Liver (tissue), 9 donors: ENCODE results near the gene PDGFC. TPM values are rescaled to one million over a fixed set of nuclear protein-coding genes. Genes with fewer than 3 reads are reported as not detected.

Experiments
- DNase-seq: peaks from one replicate; pipeline ENCODE4 v3.0.0-alpha.2; 2017; ENCODE audit warnings: low spot score
- H3K27ac ChIP-seq, 2 donors: one replicate each; pipeline ENCODE4 v1.7.0; 2013; ENCODE audit warnings: inconsistent platforms in 2 of 2, low read length in 2 of 2, control low read depth in 1 of 2, low read depth in 1 of 2, mild to moderate bottlenecking in 1 of 2
- H3K27me3 ChIP-seq, 4 donors: one replicate each; pipeline versions ENCODE4 v1.6.1 to v1.7.0; 2013; ENCODE audit warnings: low read length in 3 of 4, inconsistent platforms in 1 of 4, mild to moderate bottlenecking in 1 of 4, moderate library complexity in 1 of 4; ENCODE audit not compliant: control insufficient read depth in 4 of 4, insufficient read depth in 4 of 4
- H3K36me3 ChIP-seq, 4 donors: one replicate each; pipeline versions ENCODE4 v1.6.1 to v1.7.0; 2013; ENCODE audit warnings: low read length in 3 of 4, mild to moderate bottlenecking in 3 of 4, low read depth in 1 of 4, moderate library complexity in 1 of 4; ENCODE audit not compliant: control insufficient read depth in 4 of 4, insufficient read depth in 3 of 4
- H3K4me1 ChIP-seq, 4 donors: one replicate each; pipeline versions ENCODE4 v1.6.1 to v1.7.0; 2013; ENCODE audit warnings: low read length in 3 of 4, mild to moderate bottlenecking in 3 of 4, moderate library complexity in 1 of 4; ENCODE audit not compliant: control insufficient read depth in 4 of 4, insufficient read depth in 4 of 4
- H3K4me3 ChIP-seq, 3 donors: one replicate each; pipeline versions ENCODE4 v1.6.1 to v1.7.0; 2013; ENCODE audit warnings: low read length in 3 of 3, control low read depth in 1 of 3, low read depth in 1 of 3, mild to moderate bottlenecking in 1 of 3
- H3K9ac ChIP-seq, 2 donors: one replicate each; pipeline ENCODE4 v1.7.0; 2013; ENCODE audit warnings: low read length in 2 of 2, mild to moderate bottlenecking in 2 of 2, moderate library complexity in 2 of 2, control low read depth in 1 of 2, low read depth in 1 of 2
- H3K9me3 ChIP-seq, 4 donors: one replicate each; pipeline versions ENCODE4 v1.6.1 to v1.7.0; 2013; ENCODE audit warnings: low read length in 3 of 4; ENCODE audit not compliant: control insufficient read depth in 4 of 4
- EGR1 ChIP-seq, 2 donors: IDR thresholded peaks; 2 replicates each; pipeline ENCODE4 v1.6.1; 2016 to 2018; ENCODE audit warnings: antibody characterized with exemption in 2 of 2, low read depth in 2 of 2
- FOXA1 ChIP-seq: IDR thresholded peaks from 2 replicates; pipeline ENCODE4 v1.6.1; 2016; ENCODE audit warnings: antibody characterized with exemption
- FOXA2 ChIP-seq: IDR thresholded peaks from 2 replicates; pipeline ENCODE4 v1.6.1; 2016; ENCODE audit warnings: antibody characterized with exemption
- GABPA ChIP-seq, 2 donors: IDR thresholded peaks in 1 of 2; conservative IDR thresholded peaks in 1 of 2; 2 replicates each; pipeline ENCODE4 v1.6.1; 2016; ENCODE audit warnings: antibody characterized with exemption in 2 of 2, mild to moderate bottlenecking in 1 of 2, moderate library complexity in 1 of 2
- HNF4G ChIP-seq: IDR thresholded peaks from 2 replicates; pipeline ENCODE4 v1.6.1; 2016; ENCODE audit warnings: antibody characterized with exemption
- NR2F2 ChIP-seq: IDR thresholded peaks from 2 replicates; pipeline ENCODE4 v1.6.1; 2016; ENCODE audit warnings: antibody characterized with exemption
- RAD21 ChIP-seq, 2 donors: IDR thresholded peaks; 2 replicates each; pipeline ENCODE4 v1.6.1; 2016; ENCODE audit warnings: antibody characterized with exemption in 2 of 2, mild to moderate bottlenecking in 2 of 2
- RXRA ChIP-seq, 2 donors: IDR thresholded peaks; 2 replicates each; pipeline ENCODE4 v1.6.1; 2017 to 2018; ENCODE audit warnings: antibody characterized with exemption in 2 of 2, mild to moderate bottlenecking in 1 of 2
- SP1 ChIP-seq: IDR thresholded peaks from 2 replicates; pipeline ENCODE4 v1.6.1; 2018; ENCODE audit warnings: antibody characterized with exemption, mild to moderate bottlenecking
- YY1 ChIP-seq: IDR thresholded peaks from 2 replicates; pipeline ENCODE4 v1.6.1; 2016; ENCODE audit warnings: antibody characterized with exemption, mild to moderate bottlenecking
- WGBS: extraction: QIAGEN DNeasy Blood & Tissue Kit; methylation state at CpG from one replicate; pipeline ENCODE4 v1.1.7; 2013; 5-methylcytosine and 5-hydroxymethylcytosine counted together
- polyA plus RNA-seq, 2 donors: library from polyadenylated mRNA; stranded (reverse) in 1 of 2; unstranded in 1 of 2; fragments of 200-250 nt in 1 of 2; fragments of >200 nt in 1 of 2; fragmentation: Nextera tagmentation in 1 of 2; extraction: Ambion mirVana in 1 of 2; gene quantifications; one replicate each; pipeline versions ENCODE4 v1.2.1 to v1.2.3, GENCODE V29; 2013 to 2015
- total RNA-seq, 2 donors: library from RNA; depleted of rRNA; stranded (reverse); fragments of >200 nt; gene quantifications; one replicate each; pipeline ENCODE4 v1.2.3, GENCODE V29; 2014
- TF ChIP-seq, protein P1 (sequence below): IDR thresholded peaks from 2 replicates; pipeline ENCODE4 v1.6.1; 2016; ENCODE audit warnings: antibody characterized with exemption
- TF ChIP-seq, protein P2 (sequence below): IDR thresholded peaks from 2 replicates; pipeline ENCODE4 v1.6.1; 2016; ENCODE audit warnings: antibody characterized with exemption
- TF ChIP-seq, protein P3 (sequence below): IDR thresholded peaks from 2 replicates; pipeline ENCODE4 v1.6.1; 2016; ENCODE audit warnings: antibody characterized with exemption, mild to moderate bottlenecking
- TF ChIP-seq, protein P4 (sequence below): fragments of 150-350 bp; IDR thresholded peaks from 2 replicates; pipeline ENCODE4 v1.5.1; 2017; ENCODE audit warnings: improper control_type of control experiment, low read depth, low read length; ENCODE audit not compliant: missing input control
- donor health status: healthy.
- donor health status: healthy.
- donor health status: healthy.
- donor health status: healthy.
- donor health status: healthy.

PDGFC gene
- total and polyA plus RNA-seq, 4 donors: 5.8 to 25.7 (median 9.7) TPM

DNA sequence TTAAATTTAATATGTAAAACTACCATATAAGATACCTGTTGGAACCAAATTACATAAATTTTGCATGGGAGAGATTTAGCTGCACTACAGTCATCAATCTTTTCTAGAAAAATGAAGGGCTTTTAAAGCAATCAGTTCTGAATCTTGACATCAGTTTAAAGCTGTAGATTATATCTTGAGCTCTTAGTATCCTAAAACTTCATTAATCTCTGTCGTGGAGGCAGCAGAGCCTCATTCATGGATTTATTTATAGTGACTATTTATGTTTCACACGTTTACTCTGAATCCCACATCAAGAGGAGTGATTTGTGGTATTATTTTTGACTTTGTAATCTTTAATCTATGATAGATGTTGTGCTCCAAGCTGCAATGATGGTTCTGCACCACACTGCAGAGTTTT is 175.9 kb downstream of the PDGFC start:
- TF ChIP-seq, protein P1, sequence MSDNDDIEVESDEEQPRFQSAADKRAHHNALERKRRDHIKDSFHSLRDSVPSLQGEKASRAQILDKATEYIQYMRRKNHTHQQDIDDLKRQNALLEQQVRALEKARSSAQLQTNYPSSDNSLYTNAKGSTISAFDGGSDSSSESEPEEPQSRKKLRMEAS: no peak
- no peak for TF ChIP-seq RXRA (IDR thresholded peaks at IDR 0.05)
- no peak overlapping the region for H3K4me3 ChIP-seq
- H3K27ac ChIP-seq: no peak overlapping the region
- 84% methylated on average over 2 of the region's 2 CpGs for WGBS
- H3K4me1 ChIP-seq: no peaks in the 10 kb centered on the region
- no peak for DNase-seq
- H3K9me3 ChIP-seq: no peaks in the 10 kb centered on the region
- no peaks in the 10 kb centered on the region for H3K27me3 ChIP-seq
- H3K9ac ChIP-seq: no peak overlapping the region
- H3K36me3 ChIP-seq: no peaks in the 10 kb centered on the region

DNA sequence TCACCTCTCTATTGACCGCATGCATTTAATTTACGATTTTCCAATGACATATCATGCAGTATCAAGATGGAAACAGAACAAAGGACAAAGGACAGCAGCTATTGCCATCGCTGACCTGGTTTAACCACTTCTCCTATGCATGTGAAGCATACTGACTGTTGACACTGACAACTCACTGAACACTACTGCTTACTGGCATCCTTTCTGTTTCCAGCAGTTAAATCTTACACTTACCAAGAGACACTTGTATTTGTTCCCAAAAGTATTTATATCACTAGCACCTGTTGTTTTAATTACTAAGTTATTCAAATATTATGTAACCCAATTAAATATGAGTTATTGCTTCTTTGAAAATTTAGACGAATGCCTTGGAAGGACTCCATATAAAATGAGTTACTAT is 176.7 kb downstream of the PDGFC start:
- Histone ChIP-seq H3K4me1 (no peaks in the 10 kb centered on the region), H3K9ac (no peak overlapping the region), H3K4me3 (no peak overlapping the region), H3K27me3 (no peaks in the 10 kb centered on the region), H3K27ac (no peak overlapping the region), H3K36me3 (no peaks in the 10 kb centered on the region), H3K9me3 (no peaks in the 10 kb centered on the region)
- 80% methylated on average over 4 of the region's 4 CpGs for WGBS
- TF ChIP-seq NR2F2: no peak
- no peak for TF ChIP-seq YY1
- TF ChIP-seq SP1: no peak
- TF ChIP-seq, protein P2, sequence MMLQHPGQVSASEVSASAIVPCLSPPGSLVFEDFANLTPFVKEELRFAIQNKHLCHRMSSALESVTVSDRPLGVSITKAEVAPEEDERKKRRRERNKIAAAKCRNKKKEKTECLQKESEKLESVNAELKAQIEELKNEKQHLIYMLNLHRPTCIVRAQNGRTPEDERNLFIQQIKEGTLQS: no peak
- TF ChIP-seq EGR1 (IDR thresholded peaks at IDR 0.05; ENCODE audit: low read depth in 2 of 2): no peak
- DNase-seq: no peak

DNA sequence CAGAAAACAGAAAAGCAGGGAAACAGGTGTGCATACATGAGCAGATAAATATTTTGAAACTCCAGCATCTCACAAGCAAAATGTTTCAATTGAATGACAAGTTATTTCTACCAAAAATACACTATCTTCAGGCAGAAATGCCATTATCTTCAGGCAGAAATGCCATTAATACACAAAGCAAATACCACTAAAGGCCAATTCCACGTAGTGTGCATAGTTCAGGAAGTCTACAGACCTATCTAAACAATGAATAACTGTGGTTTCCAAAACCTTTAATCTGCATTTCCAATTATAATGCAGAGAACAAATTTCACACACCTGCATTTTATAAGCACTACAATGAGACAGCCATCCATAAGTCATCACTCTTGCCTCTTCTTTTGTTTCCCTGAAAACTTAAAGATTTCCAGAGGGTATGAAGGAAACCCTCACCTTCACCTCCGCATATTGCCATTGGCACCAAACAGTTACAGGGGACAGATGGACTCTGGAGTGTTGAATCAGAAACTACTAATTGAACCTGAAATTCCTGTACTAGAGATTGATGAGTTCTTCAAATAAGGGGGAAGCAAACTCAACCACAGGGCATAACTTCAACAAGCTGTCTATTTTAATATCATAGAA is 179.0 kb downstream of the PDGFC start:
- H3K27me3 ChIP-seq: no peaks in the 10 kb centered on the region
- no peak for TF ChIP-seq HNF4G
- TF ChIP-seq, protein P3, sequence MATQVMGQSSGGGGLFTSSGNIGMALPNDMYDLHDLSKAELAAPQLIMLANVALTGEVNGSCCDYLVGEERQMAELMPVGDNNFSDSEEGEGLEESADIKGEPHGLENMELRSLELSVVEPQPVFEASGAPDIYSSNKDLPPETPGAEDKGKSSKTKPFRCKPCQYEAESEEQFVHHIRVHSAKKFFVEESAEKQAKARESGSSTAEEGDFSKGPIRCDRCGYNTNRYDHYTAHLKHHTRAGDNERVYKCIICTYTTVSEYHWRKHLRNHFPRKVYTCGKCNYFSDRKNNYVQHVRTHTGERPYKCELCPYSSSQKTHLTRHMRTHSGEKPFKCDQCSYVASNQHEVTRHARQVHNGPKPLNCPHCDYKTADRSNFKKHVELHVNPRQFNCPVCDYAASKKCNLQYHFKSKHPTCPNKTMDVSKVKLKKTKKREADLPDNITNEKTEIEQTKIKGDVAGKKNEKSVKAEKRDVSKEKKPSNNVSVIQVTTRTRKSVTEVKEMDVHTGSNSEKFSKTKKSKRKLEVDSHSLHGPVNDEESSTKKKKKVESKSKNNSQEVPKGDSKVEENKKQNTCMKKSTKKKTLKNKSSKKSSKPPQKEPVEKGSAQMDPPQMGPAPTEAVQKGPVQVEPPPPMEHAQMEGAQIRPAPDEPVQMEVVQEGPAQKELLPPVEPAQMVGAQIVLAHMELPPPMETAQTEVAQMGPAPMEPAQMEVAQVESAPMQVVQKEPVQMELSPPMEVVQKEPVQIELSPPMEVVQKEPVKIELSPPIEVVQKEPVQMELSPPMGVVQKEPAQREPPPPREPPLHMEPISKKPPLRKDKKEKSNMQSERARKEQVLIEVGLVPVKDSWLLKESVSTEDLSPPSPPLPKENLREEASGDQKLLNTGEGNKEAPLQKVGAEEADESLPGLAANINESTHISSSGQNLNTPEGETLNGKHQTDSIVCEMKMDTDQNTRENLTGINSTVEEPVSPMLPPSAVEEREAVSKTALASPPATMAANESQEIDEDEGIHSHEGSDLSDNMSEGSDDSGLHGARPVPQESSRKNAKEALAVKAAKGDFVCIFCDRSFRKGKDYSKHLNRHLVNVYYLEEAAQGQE: no peak
- TF ChIP-seq EGR1 (IDR thresholded peaks at IDR 0.05; ENCODE audit: low read depth in 2 of 2): no peak
- no peaks in the 10 kb centered on the region for H3K36me3 ChIP-seq
- H3K4me1 ChIP-seq: no peaks in the 10 kb centered on the region
- no peak for DNase-seq
- WGBS: 72% methylated on average over 2 of the region's 2 CpGs
- no peak overlapping the region for H3K9ac ChIP-seq
- no peaks in the 10 kb centered on the region for H3K9me3 ChIP-seq
- no peak overlapping the region for H3K27ac ChIP-seq
- H3K4me3 ChIP-seq: no peak overlapping the region

DNA sequence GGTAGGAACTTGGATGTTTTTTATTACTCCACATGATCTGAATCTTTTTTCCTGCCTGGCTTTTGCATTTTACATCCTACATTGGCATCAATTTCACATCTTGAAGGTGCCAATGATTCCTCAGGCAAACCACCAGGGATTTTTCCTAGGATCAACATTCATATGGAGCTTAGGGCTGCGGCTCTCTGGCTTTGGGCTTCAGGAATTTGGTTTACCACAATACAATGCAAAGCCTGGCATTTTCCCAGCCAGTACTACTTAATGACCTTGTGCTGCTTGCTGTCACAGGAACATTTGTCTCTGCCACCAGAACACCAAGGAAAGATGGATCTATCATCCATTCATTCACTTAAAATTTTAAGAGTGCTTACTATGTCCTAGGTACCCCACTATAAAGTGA is 180.7 kb downstream of the PDGFC start:
- H3K27ac ChIP-seq: no peak overlapping the region
- 84% methylated on average over 1 of the region's 1 CpG for WGBS
- TF ChIP-seq, protein P3: no peak
- TF ChIP-seq FOXA1 (no peak), HNF4G (no peak), RAD21 (IDR thresholded peaks at IDR 0.05) (no peak), RXRA (IDR thresholded peaks at IDR 0.05) (no peak), SP1 (no peak), YY1 (no peak), FOXA2 (no peak), GABPA (IDR thresholded peaks at IDR 0.05 in 1 of 2, conservative IDR thresholded peaks at IDR 0.05 in 1 of 2) (no peak)
- TF ChIP-seq, protein P4, sequence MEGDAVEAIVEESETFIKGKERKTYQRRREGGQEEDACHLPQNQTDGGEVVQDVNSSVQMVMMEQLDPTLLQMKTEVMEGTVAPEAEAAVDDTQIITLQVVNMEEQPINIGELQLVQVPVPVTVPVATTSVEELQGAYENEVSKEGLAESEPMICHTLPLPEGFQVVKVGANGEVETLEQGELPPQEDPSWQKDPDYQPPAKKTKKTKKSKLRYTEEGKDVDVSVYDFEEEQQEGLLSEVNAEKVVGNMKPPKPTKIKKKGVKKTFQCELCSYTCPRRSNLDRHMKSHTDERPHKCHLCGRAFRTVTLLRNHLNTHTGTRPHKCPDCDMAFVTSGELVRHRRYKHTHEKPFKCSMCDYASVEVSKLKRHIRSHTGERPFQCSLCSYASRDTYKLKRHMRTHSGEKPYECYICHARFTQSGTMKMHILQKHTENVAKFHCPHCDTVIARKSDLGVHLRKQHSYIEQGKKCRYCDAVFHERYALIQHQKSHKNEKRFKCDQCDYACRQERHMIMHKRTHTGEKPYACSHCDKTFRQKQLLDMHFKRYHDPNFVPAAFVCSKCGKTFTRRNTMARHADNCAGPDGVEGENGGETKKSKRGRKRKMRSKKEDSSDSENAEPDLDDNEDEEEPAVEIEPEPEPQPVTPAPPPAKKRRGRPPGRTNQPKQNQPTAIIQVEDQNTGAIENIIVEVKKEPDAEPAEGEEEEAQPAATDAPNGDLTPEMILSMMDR: no peak

More for the DNA sequence above, 180.7 kb downstream of the PDGFC start:
- H3K9ac ChIP-seq: no peak overlapping the region
- H3K9me3 ChIP-seq: no peaks in the 10 kb centered on the region
- no peak overlapping the region for H3K4me3 ChIP-seq
- H3K4me1 ChIP-seq: no peaks in the 10 kb centered on the region
- DNase-seq: no peak
- H3K36me3 ChIP-seq: no peaks in the 10 kb centered on the region
- H3K27me3 ChIP-seq: no peaks in the 10 kb centered on the region
